IPS-20b (cell line): ENCODE results near the gene IER3IP1.
A peak's percentile ranks its signal among the peaks of the same experiment; 100 is the strongest.

Experiments used
- H3K27ac ChIP-seq: one replicate; pipeline ENCODE4 v1.5.1; 2013; ENCODE audit warnings: low read length
- H3K27me3 ChIP-seq: 2 replicates; pipeline ENCODE4 v1.6.1; 2013; ENCODE audit warnings: mild to moderate bottlenecking, low read length, inconsistent platforms; ENCODE audit not compliant: insufficient read depth
- H3K36me3 ChIP-seq: 2 replicates; pipeline ENCODE4 v1.6.1; 2013; ENCODE audit warnings: low read depth, mild to moderate bottlenecking, inconsistent platforms, low read length, moderate library complexity; ENCODE audit not compliant: insufficient read depth
- H3K4me1 ChIP-seq: 2 replicates; pipeline ENCODE4 v1.6.1; 2013; ENCODE audit warnings: mild to moderate bottlenecking, control low read depth, inconsistent platforms, low read length, moderate library complexity; ENCODE audit not compliant: insufficient read depth
- H3K4me3 ChIP-seq: 2 replicates; pipeline ENCODE4 v1.5.1; 2013; ENCODE audit warnings: mild to moderate bottlenecking, low read length, inconsistent platforms
- H3K9ac ChIP-seq: 2 replicates; pipeline ENCODE4 v1.6.1; 2013; ENCODE audit warnings: low read depth, mild to moderate bottlenecking, inconsistent platforms, low read length, moderate library complexity
- H3K9me3 ChIP-seq: 2 replicates; pipeline ENCODE4 v1.6.1; 2013; ENCODE audit warnings: mild to moderate bottlenecking, low read depth, low read length, inconsistent platforms; ENCODE audit not compliant: insufficient read depth

The IER3IP1 gene

GRCh38 chr18:47151439-47151838, 24.7 kb downstream of the IER3IP1 start:
- H3K4me3 ChIP-seq = peak overlapping the region; percentile 99
- H3K27me3 ChIP-seq = no peaks in the 10 kb centered on the region
- H3K36me3 ChIP-seq = peaks cover 26% of the 10 kb centered on the region
- H3K27ac ChIP-seq = no peak overlapping the region
- no peaks in the 10 kb centered on the region for H3K9me3 ChIP-seq
- no peaks in the 10 kb centered on the region; the same call in 1 of the 2 replicates for H3K4me1 ChIP-seq
- peak overlapping the region; percentile 90 for H3K9ac ChIP-seq

GRCh38 chr18:47150824-47151366, 25.3 kb downstream of the IER3IP1 start:
- Histone ChIP-seq H3K9me3 (no peaks in the 10 kb centered on the region), H3K9ac (peak overlapping the region; percentile 90), H3K4me1 (no peaks in the 10 kb centered on the region; the same call in 1 of the 2 replicates), H3K27me3 (no peaks in the 10 kb centered on the region), H3K27ac (peak overlapping the region; percentile 52), H3K36me3 (peaks cover 21% of the 10 kb centered on the region), H3K4me3 (peak overlapping the region; percentile 99)

- Histone ChIP-seq H3K4me1 (no peaks in the 10 kb centered on the region; the same call in 1 of the 2 replicates), H3K9me3 (no peaks in the 10 kb centered on the region), H3K27ac (peak within 1 kb of the TSS; percentile 84), H3K9ac (peak within 1 kb of the TSS; percentile 90), H3K27me3 (no peaks in the 10 kb centered on the region), H3K4me3 (peak within 1 kb of the TSS; percentile 99), H3K36me3 (peaks cover 14% of the 10 kb centered on the region)
Measured at GRCh38 chr18:47150029-47150823, 25.9 kb downstream of the IER3IP1 start, which contains the start of gene HDHD2. TSS of gene HDHD2 (minus strand) at chr18:47150500. CDS start at chr18:47136439, 14,061 bp downstream.

GRCh38 chr18:47149457-47150028, 26.6 kb downstream of the IER3IP1 start:
- peak overlapping the region; percentile 90 for H3K9ac ChIP-seq
- peak overlapping the region; percentile 99 for H3K4me3 ChIP-seq
- H3K9me3 ChIP-seq = no peaks in the 10 kb centered on the region
- peak overlapping the region; percentile 84 for H3K27ac ChIP-seq
- H3K36me3 ChIP-seq = peaks cover 8% of the 10 kb centered on the region
- H3K27me3 ChIP-seq = no peaks in the 10 kb centered on the region
- no peaks in the 10 kb centered on the region; the same call in 1 of the 2 replicates for H3K4me1 ChIP-seq

GRCh38 chr18:47146206-47146605, 30.0 kb downstream of the IER3IP1 start:
- no peak overlapping the region for H3K9ac ChIP-seq
- H3K27ac ChIP-seq = no peak overlapping the region
- H3K9me3 ChIP-seq = no peaks in the 10 kb centered on the region
- no peaks in the 10 kb centered on the region; the same call in 1 of the 2 replicates for H3K36me3 ChIP-seq
- no peaks in the 10 kb centered on the region for H3K27me3 ChIP-seq
- H3K4me1 ChIP-seq = no peaks in the 10 kb centered on the region; the same call in 1 of the 2 replicates
- no peak overlapping the region for H3K4me3 ChIP-seq

- Histone ChIP-seq H3K27me3 (no peaks in the 10 kb centered on the region), H3K27ac (no peak overlapping the region), H3K9me3 (no peaks in the 10 kb centered on the region), H3K36me3 (no peaks in the 10 kb centered on the region; the same call in 1 of the 2 replicates), H3K9ac (no peak overlapping the region), H3K4me1 (no peaks in the 10 kb centered on the region; the same call in 1 of the 2 replicates), H3K4me3 (no peak overlapping the region)
Measured at GRCh38 chr18:47143899-47144485, 32.2 kb downstream of the IER3IP1 start.

- H3K9ac ChIP-seq = no peak overlapping the region
- no peaks in the 10 kb centered on the region; the same call in 1 of the 2 replicates for H3K36me3 ChIP-seq
- H3K4me3 ChIP-seq = no peak overlapping the region
- no peaks in the 10 kb centered on the region for H3K9me3 ChIP-seq
- no peaks in the 10 kb centered on the region for H3K4me1 ChIP-seq
- no peak overlapping the region for H3K27ac ChIP-seq
- H3K27me3 ChIP-seq = no peaks in the 10 kb centered on the region
Measured at GRCh38 chr18:47143153-47143552, 33.0 kb downstream of the IER3IP1 start.

GRCh38 chr18:47141289-47141688, 34.9 kb downstream of the IER3IP1 start:
- H3K4me3 ChIP-seq = no peak overlapping the region
- no peaks in the 10 kb centered on the region for H3K4me1 ChIP-seq
- H3K36me3 ChIP-seq = peaks cover 1% of the 10 kb centered on the region; the same call in 1 of the 2 replicates
- no peak overlapping the region for H3K9ac ChIP-seq
- no peak overlapping the region for H3K27ac ChIP-seq
- H3K9me3 ChIP-seq = no peaks in the 10 kb centered on the region
- H3K27me3 ChIP-seq = no peaks in the 10 kb centered on the region

- no peak overlapping the region for H3K4me3 ChIP-seq
- H3K27ac ChIP-seq = no peak overlapping the region
- peaks cover 2% of the 10 kb centered on the region; the same call in 1 of the 2 replicates for H3K4me1 ChIP-seq
- H3K36me3 ChIP-seq = peaks cover 17% of the 10 kb centered on the region; the same call in 1 of the 2 replicates
- no peak overlapping the region for H3K9ac ChIP-seq
- no peaks in the 10 kb centered on the region for H3K9me3 ChIP-seq
- H3K27me3 ChIP-seq = no peaks in the 10 kb centered on the region
Measured at GRCh38 chr18:47121146-47121545, 55.0 kb downstream of the IER3IP1 start.

GRCh38 chr18:47120428-47120827, 55.7 kb downstream of the IER3IP1 start:
- Histone ChIP-seq H3K9ac (no peak overlapping the region), H3K27ac (no peak overlapping the region), H3K4me1 (peaks cover 9% of the 10 kb centered on the region; the same call in 1 of the 2 replicates), H3K4me3 (no peak overlapping the region), H3K36me3 (peaks cover 18% of the 10 kb centered on the region; the same call in 1 of the 2 replicates), H3K9me3 (no peaks in the 10 kb centered on the region), H3K27me3 (no peaks in the 10 kb centered on the region)

- H3K27ac ChIP-seq = no peak overlapping the region
- no peaks in the 10 kb centered on the region for H3K27me3 ChIP-seq
- H3K9ac ChIP-seq = no peak overlapping the region
- peaks cover 20% of the 10 kb centered on the region; the same call in 1 of the 2 replicates for H3K4me1 ChIP-seq
- no peak overlapping the region for H3K4me3 ChIP-seq
- peaks cover 29% of the 10 kb centered on the region for H3K36me3 ChIP-seq
- H3K9me3 ChIP-seq = no peaks in the 10 kb centered on the region
Measured at GRCh38 chr18:47118981-47119380, 57.2 kb downstream of the IER3IP1 start.
